Activated CD8-positive, alpha-beta T cell treated with anti-CD3 and anti-CD28 coated beads, Interleukin-2, amount 10 ng/mL, durations not matched to agents 7 days and 5 days (primary cell): ENCODE results near the gene ERMP1. TPM values are rescaled to one million over a fixed set of nuclear protein-coding genes. Genes with fewer than 3 reads are reported as not detected.

Experiments used
- ATAC-seq: fragments of 150-1000 bp; cut with Tn5 transposase; one replicate; pipeline ENCODE4 v1.10.0; 2021; ENCODE audit warnings: moderate library complexity
- CTCF ChIA-PET: fragments of 350-600 bp; sonication (Branson Sonifier 250); formaldehyde crosslinking; loops from one replicate; lab custom pipeline; 2021; ENCODE audit warnings: antibody characterized with exemption; lab: Charles Lee
- POLR2A ChIA-PET: fragments of 350-600 bp; sonication (Branson Sonifier 250); formaldehyde crosslinking; loops from one replicate; lab custom pipeline; 2021; ENCODE audit warnings: antibody characterized with exemption; lab: Charles Lee
- DNase-seq: peaks from one replicate; pipeline ENCODE4 v3.0.0-alpha.2; 2020
- H3K27ac Mint-ChIP-seq: one replicate; pipeline ENCODE4 v1.8.0; 2021; ENCODE audit warnings: mild to moderate bottlenecking, mixed read lengths
- H3K27me3 Mint-ChIP-seq: one replicate; pipeline ENCODE4 v1.8.0; 2021; ENCODE audit warnings: low read depth, mixed read lengths
- H3K36me3 Mint-ChIP-seq: one replicate; pipeline ENCODE4 v1.8.0; 2021; ENCODE audit warnings: low read depth, mixed read lengths
- H3K4me1 Mint-ChIP-seq: one replicate; pipeline ENCODE4 v1.8.0; 2021; ENCODE audit warnings: low read depth, mixed read lengths
- H3K4me3 Mint-ChIP-seq: one replicate; pipeline ENCODE4 v1.8.0; 2021; ENCODE audit warnings: mild to moderate bottlenecking, mixed read lengths
- H3K9me3 Mint-ChIP-seq: one replicate; pipeline ENCODE4 v1.8.0; 2022; ENCODE audit warnings: mixed read lengths; ENCODE audit not compliant: insufficient read depth
- total RNA-seq, 2 experiments: library from RNA; stranded (reverse); gene quantifications; one replicate each; pipeline ENCODE4 v1.2.3, GENCODE V29; 2021

The ERMP1 gene
- total RNA-seq, 2 experiments from 2014 or later: 28.0 to 30.6 TPM

DNA sequence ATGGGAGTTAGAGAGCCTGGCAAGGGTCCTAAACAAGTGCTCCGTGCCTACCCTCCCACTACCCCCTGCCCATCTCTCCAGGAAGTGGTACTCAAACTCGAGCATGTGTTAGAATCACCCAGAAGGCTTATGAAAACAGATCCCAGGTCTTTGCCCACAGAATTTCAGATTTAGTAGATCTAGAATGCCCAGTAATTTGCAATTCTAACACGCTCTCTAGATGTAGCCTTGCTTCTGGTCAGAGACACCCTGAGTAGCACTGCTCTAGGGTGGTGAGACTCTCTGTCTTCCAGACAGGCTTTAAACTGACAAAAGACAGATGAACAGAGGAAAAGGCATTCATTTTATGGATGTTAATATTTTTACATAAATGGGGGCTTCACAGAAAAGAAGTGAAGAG lies 20.7 kb upstream of the ERMP1 start:
- Mint-ChIP-seq H3K36me3 (peaks cover 39% of the 10 kb centered on the region), H3K4me3 (no peak overlapping the region), H3K27ac (peak overlapping the region; percentile 51), H3K4me1 (peaks cover 56% of the 10 kb centered on the region), H3K27me3 (no peaks in the 10 kb centered on the region), H3K9me3 (peaks cover 7% of the 10 kb centered on the region)
- ChIA-PET POLR2A (interaction anchor here (0.6 to 1.6 kb wide), 2 partner anchors 10 to 154 kb away, joined by 3 to 4 read pairs; a partner anchor contains a TSS), CTCF (interaction anchor here (2.2 to 3.9 kb wide), 3 partner anchors 16 to 33 kb away, joined by 11 to 46 read pairs (median 13); partner anchors contain the start of gene ERMP1)
- DNase-seq: no peak
- ATAC-seq: no peak

DNA sequence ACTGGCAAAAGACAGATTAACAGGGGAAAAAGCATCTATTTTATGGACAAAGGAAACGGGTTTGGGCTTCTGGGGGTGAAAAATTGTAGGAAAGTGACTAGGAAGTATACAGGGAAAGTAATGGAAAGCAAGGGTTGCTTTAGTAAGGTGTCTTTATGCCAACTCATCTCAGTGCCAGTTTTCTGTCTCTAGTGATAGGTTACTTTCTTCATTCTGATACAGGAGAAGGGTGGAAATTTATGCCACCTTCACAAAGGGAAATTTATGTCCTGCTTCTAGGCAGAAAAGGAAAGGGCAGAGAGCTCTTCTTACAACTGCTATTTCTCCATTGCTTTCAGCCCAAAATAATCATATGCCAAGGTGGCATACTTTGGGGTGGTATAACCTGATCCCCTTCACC lies 20.1 kb upstream of the ERMP1 start:
- H3K27ac Mint-ChIP-seq: peak overlapping the region; percentile 51
- H3K36me3 Mint-ChIP-seq: peaks cover 42% of the 10 kb centered on the region
- DNase-seq: no peak
- H3K4me3 Mint-ChIP-seq: no peak overlapping the region
- ChIA-PET CTCF (interaction anchor here (0.8 to 3.9 kb wide), 2 partner anchors 18 to 20 kb away, joined by 3 to 46 read pairs; partner anchors contain the start of gene ERMP1), POLR2A (interaction anchor here (1.0 kb wide), 1 partner anchor 20 kb away, joined by 3 read pairs; the partner anchor contains the start of gene ERMP1)
- no peak for ATAC-seq
- H3K9me3 Mint-ChIP-seq: peaks cover 7% of the 10 kb centered on the region
- peaks cover 60% of the 10 kb centered on the region for H3K4me1 Mint-ChIP-seq
- H3K27me3 Mint-ChIP-seq: no peaks in the 10 kb centered on the region

DNA sequence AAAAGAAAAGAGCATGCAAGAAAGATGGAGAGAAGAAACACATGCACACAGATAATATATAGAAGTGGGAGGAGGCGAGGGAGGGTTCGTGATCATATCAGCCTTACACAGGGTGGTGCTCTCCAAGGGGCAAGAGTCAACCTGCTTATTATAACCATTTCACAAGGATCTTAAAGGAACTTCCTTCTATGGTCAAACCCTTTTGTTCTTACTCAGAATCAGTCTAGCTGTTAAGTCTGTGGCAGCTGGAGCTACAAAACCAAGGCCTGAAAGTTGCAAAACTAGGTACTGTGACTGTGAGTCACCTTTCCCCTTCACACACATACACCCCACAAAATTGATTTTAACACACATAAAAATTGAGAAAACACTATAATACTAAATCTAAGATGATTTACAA lies 18.5 kb upstream of the ERMP1 start:
- H3K36me3 Mint-ChIP-seq: peaks cover 48% of the 10 kb centered on the region
- DNase-seq (peak; percentile 73), ATAC-seq (peak; percentile 92)
- H3K4me3 Mint-ChIP-seq: peak overlapping the region; percentile 37
- H3K27ac Mint-ChIP-seq: peak overlapping the region; percentile 75
- H3K4me1 Mint-ChIP-seq: peaks cover 66% of the 10 kb centered on the region
- no peaks in the 10 kb centered on the region for H3K27me3 Mint-ChIP-seq
- peaks cover 7% of the 10 kb centered on the region for H3K9me3 Mint-ChIP-seq
- ChIA-PET CTCF (interaction anchor here (0.7 to 3.9 kb wide), 12 partner anchors 8 to 203 kb away, joined by 3 to 46 read pairs (median 4); partner anchors contain the start of gene ERMP1), POLR2A (interaction anchor here (1.0 to 1.7 kb wide), 3 partner anchors 10 to 157 kb away, joined by 3 to 7 read pairs (median 5); partner anchors contain the start of gene ERMP1)

DNA sequence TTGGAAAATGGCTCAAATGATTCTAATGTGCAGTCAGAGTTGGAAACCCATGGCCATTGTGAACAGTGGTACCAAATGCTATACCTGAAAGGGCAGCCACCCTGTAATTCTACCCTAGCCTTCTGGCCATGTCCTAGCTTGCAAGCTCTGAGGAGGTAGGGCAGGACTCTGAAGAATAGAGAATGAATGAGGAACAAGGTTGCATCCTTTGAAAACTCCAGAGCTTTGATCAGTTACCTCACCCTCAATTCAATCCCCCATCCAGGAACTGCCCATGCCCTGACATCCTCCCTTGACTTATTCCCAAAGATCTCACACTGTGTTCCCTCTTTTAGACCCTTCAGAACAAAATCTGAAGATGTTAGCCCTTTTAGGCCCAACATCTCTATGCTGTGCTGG lies 17.8 kb upstream of the ERMP1 start:
- no peaks in the 10 kb centered on the region for H3K27me3 Mint-ChIP-seq
- ChIA-PET POLR2A (interaction anchor here (1.1 to 1.7 kb wide), 2 partner anchors 9 to 18 kb away, joined by 5 to 7 read pairs; partner anchors contain the start of gene ERMP1), CTCF (interaction anchor here (1.0 to 3.9 kb wide), 9 partner anchors 8 to 204 kb away, joined by 3 to 46 read pairs (median 5); partner anchors contain the start of gene ERMP1)
- H3K27ac Mint-ChIP-seq: peak overlapping the region; percentile 75
- no peak for DNase-seq
- peaks cover 7% of the 10 kb centered on the region for H3K9me3 Mint-ChIP-seq
- ATAC-seq: no peak
- H3K4me3 Mint-ChIP-seq: no peak overlapping the region
- peaks cover 51% of the 10 kb centered on the region for H3K36me3 Mint-ChIP-seq
- H3K4me1 Mint-ChIP-seq: peaks cover 74% of the 10 kb centered on the region

DNA sequence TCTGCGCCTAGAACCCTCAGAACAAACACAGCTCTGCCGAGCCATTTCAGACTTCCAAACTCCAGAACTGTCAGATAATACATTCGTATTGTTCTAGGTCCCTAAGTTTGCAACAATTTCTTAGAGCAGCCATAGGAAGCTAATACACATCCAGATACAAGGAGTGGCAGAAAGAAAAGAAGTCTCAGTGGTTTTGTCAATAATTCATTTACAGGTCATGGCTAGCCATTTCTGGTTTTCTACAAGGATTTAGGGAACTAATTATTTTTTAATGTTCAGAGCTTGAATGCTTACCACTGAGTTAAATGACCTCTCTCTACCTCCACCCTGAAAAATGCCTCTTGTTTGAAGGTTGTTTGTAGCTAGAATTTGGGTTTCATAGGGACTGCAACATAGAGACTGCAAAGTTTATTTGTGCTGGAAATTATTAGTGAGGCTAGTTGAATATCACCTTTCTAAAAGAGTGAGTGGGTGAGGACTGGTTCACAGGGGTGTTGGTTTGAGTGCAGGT lies 15.5 kb upstream of the ERMP1 start:
- ChIA-PET CTCF (interaction anchor here (0.9 to 1.7 kb wide), 4 partner anchors 10 to 38 kb away, joined by 3 to 7 read pairs (median 4); partner anchors contain the start of gene ERMP1), POLR2A (interaction anchor here (0.6 kb wide), 2 partner anchors 15 to 39 kb away, joined by 3 read pairs; partner anchors contain the start of gene ERMP1)
- H3K27ac Mint-ChIP-seq: peak overlapping the region; percentile 17
- DNase-seq (no peak), ATAC-seq (no peak)
- no peak overlapping the region for H3K4me3 Mint-ChIP-seq
- H3K9me3 Mint-ChIP-seq: no peaks in the 10 kb centered on the region
- peaks cover 42% of the 10 kb centered on the region for H3K36me3 Mint-ChIP-seq
- peaks cover 90% of the 10 kb centered on the region for H3K4me1 Mint-ChIP-seq
- no peaks in the 10 kb centered on the region for H3K27me3 Mint-ChIP-seq

DNA sequence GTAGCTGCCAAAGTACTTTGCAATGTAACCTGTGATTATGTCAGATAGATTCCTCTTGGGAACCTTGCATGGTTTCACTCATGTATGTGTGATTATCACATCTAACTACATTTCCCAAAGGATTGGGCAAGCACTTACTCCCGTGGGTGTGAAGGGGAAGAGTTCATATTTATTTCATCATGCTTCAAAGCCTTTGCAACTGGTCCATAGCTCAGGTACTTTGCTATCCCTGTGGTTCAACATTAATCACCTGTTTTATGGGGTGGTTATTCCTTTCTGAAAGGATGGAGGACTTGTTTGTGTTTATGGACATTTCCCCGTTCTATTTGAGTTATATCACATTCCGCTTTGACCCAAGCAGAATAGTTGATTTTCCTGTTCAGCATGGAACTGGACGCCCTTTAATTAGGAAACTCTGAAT lies 13.6 kb upstream of the ERMP1 start:
- ATAC-seq (no peak), DNase-seq (no peak)
- Mint-ChIP-seq H3K9me3 (peaks cover 4% of the 10 kb centered on the region), H3K4me3 (no peak overlapping the region), H3K27ac (peak overlapping the region; percentile 39), H3K4me1 (peaks cover 88% of the 10 kb centered on the region), H3K27me3 (no peaks in the 10 kb centered on the region), H3K36me3 (peaks cover 53% of the 10 kb centered on the region)
- CTCF ChIA-PET: interaction anchor here (1.1 to 1.6 kb wide), 3 partner anchors 11 to 75 kb away, joined by 3 to 11 read pairs (median 3); partner anchors contain the start of gene ERMP1
- POLR2A ChIA-PET: no interaction called here

DNA sequence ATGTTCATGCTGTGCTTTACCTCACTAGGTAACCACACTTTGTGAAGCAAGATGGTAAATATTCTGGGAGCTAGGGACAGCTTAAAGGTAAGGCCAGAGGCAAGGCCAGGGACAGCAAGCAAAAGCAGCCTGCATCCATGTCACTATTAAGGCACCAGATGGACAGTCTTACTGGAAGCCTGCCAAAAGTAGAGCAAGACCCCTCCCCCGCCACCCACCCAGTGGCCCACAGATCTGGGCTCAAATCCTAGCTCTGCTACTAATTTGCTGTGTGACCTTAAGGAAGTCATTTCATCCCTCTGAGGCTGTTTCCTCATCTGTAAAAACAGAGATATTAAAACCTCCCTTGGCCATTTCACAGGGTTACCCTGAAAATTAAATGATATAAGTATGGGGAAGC lies 13.2 kb upstream of the ERMP1 start:
- peaks cover 53% of the 10 kb centered on the region for H3K36me3 Mint-ChIP-seq
- peaks cover 88% of the 10 kb centered on the region for H3K4me1 Mint-ChIP-seq
- ATAC-seq: no peak
- no peaks in the 10 kb centered on the region for H3K27me3 Mint-ChIP-seq
- H3K27ac Mint-ChIP-seq: peak overlapping the region; percentile 76
- CTCF ChIA-PET: interaction anchor here (1.1 to 1.6 kb wide), 3 partner anchors 11 to 75 kb away, joined by 3 to 11 read pairs (median 3); partner anchors contain the start of gene ERMP1
- no peak overlapping the region for H3K4me3 Mint-ChIP-seq
- H3K9me3 Mint-ChIP-seq: peaks cover 5% of the 10 kb centered on the region
- POLR2A ChIA-PET: no interaction called here
- DNase-seq: no peak

DNA sequence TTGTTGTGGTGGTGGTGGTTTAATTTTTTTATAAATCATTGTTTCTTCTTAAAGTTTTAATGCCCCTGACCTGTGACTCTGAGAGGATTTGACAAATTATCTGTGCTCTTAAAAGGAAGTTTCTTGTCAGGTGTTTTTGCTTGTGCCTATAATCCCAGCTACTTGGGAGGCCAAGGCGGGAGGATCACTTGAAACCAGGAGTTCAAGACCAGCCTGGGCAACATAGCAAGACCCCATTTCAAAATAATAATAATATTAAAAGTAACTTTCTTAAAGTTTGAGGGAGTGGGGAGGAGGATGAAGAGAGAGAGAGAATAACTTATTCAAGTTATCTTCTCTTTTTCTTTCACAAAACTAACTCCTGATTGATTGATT lies 12.2 kb upstream of the ERMP1 start:
- H3K27me3 Mint-ChIP-seq: no peaks in the 10 kb centered on the region
- ATAC-seq (no peak), DNase-seq (no peak)
- ChIA-PET POLR2A (interaction anchor here (0.9 to 2.0 kb wide), 3 partner anchors 9 to 163 kb away, joined by 4 to 7 read pairs (median 6); a partner anchor contains a TSS), CTCF (interaction anchor here (0.9 to 4.8 kb wide), 3 partner anchors 10 to 40 kb away, joined by 3 to 59 read pairs (median 4); partner anchors contain the start of gene ERMP1)
- H3K36me3 Mint-ChIP-seq: peaks cover 50% of the 10 kb centered on the region
- H3K4me3 Mint-ChIP-seq: peak overlapping the region; percentile 70
- peaks cover 90% of the 10 kb centered on the region for H3K4me1 Mint-ChIP-seq
- H3K27ac Mint-ChIP-seq: peak overlapping the region; percentile 92
- H3K9me3 Mint-ChIP-seq: peaks cover 7% of the 10 kb centered on the region

DNA sequence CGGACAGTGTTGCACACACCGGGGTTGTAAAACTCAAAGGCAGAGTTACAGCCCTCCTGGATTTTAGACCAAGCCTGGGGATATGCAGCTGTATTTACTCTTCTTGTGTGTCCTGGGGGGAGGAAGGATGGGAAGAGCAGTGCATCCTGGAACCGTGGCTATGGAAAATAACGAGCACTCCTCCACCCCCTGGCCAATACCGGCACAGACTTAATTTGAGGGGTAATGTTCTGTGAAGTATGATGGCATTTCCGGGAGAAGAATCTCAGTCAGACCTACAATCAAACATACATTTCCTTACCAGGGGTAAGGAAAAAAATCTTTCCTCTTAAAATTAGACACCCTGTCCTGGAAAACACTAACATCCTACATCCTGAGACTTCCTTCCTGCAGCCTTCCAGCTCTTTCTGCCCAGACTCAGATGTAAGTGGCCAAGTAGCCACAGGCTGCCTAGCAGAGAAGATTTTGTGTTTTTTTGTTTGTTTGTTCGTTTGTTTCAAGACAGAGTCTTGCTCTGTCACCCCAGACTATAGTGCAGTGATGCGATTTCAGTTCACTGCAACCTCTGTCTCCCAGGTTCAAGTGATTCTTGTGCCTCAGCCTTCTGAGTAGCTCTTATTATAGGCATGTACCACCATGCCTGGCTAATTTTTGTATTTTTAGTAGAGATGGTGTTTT lies 11.0 kb upstream of the ERMP1 start:
- Mint-ChIP-seq H3K36me3 (peaks cover 47% of the 10 kb centered on the region), H3K4me3 (peak overlapping the region; percentile 70), H3K27me3 (peaks cover 3% of the 10 kb centered on the region), H3K27ac (peak overlapping the region; percentile 92), H3K4me1 (peaks cover 91% of the 10 kb centered on the region), H3K9me3 (peaks cover 7% of the 10 kb centered on the region)
- ChIA-PET CTCF (interaction anchor here (0.6 to 4.8 kb wide), 2 partner anchors 12 to 30 kb away, joined by 4 to 59 read pairs; partner anchors contain the start of gene ERMP1), POLR2A (interaction anchor here (0.6 to 2.0 kb wide), 4 partner anchors 8 to 163 kb away, joined by 3 to 7 read pairs (median 4); no protein-coding TSS in a partner anchor)
- ATAC-seq: peak; percentile 18
- DNase-seq: no peak

DNA sequence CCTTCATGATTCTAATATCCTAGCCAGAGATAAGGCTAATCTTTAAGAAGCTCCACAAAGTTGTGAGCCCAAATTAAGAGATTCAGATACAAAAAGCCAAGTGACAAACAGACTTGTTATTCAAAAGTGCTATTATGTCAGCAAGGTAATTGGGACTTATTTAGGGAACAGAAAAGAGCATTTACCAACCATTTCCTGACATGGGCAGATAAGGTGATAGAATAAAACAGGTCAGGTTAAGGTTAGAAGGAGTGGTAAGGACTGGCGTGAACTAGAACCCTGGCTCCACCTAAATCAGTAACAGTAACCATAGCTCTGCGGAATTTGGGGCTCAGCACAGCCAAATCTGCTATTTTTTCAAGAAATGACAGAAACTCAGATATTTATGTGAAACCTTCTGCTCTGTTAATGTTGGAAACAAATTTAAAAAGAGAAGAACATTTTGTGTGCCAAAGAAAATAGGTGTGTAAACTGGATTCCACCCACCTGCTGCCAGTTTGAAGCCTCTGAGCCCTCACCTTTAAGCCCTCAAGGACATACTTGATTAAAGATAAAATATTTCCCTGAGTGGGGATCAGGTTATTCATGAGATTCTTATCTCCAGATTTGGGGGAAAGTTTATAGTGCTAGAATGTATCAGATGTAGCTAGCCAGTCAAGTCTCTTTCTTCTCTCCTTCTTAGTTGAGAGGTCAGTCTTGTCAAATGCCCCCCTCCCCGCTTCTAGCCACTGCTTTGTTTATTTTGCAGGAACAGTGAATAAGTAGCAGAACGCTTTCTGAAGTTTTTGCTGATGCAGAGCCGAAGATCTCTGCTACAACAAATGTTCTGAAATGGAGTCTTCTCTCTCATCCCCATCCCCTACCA lies 10.2 kb upstream of the ERMP1 start:
- peaks cover 3% of the 10 kb centered on the region for H3K27me3 Mint-ChIP-seq
- H3K4me1 Mint-ChIP-seq: peaks cover 87% of the 10 kb centered on the region
- ChIA-PET POLR2A (interaction anchor here (0.6 to 2.0 kb wide), 4 partner anchors 10 to 1045 kb away, joined by 3 to 6 read pairs (median 3); no protein-coding TSS in a partner anchor), CTCF (interaction anchor here (0.6 to 4.8 kb wide), 3 partner anchors 8 to 30 kb away, joined by 4 to 59 read pairs (median 5); partner anchors contain the start of gene ERMP1)
- H3K36me3 Mint-ChIP-seq: peaks cover 44% of the 10 kb centered on the region
- peaks cover 7% of the 10 kb centered on the region for H3K9me3 Mint-ChIP-seq
- peak overlapping the region; percentile 92 for H3K27ac Mint-ChIP-seq
- H3K4me3 Mint-ChIP-seq: peak overlapping the region; percentile 70
- ATAC-seq (no peak), DNase-seq (no peak)
